GM15510 (cell line): ENCODE results near the gene TWSG1.

ENCODE experiments used
- POLR2A ChIP-seq: IDR thresholded peaks from 3 replicates; pipeline ENCODE4 v1.6.1; 2011; ENCODE audit warnings: borderline replicate concordance; ENCODE audit not compliant: insufficient read length; ENCODE audit errors: extremely low read depth

TWSG1 gene

DNA sequence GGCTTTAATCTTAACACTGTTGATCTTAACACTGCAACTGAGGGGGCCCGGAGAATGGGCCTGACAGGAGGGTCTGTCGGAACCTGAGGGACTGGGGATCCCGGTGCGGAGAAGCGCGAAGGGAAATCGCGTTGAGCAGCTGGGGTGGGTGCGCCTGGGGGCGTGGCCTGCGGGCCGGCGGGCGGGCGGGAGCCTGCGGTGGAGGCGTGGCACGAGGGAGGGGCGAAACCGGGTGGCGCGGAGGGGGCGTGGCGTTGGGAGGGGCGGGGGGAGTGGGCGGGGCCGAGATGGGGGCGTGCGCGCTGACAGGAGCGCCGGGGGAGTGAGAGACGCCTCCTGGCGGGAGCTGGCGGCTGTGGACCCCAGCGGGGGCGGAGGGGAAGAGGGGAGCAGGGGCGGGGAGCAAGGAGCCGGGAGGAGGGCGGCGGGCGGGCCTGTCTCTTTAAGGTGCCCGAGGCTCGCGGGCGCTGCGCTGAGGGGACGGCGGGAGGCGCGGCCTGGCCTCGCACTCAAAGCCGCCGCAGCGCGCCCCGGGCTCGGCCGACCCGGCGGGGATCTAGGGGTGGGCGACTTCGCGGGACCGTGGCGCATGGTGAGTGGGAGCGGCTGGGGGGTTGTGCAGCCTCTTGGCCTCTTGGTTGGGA lies at the start of gene TWSG1:
Gene TWSG1 (plus strand): TSS at position 445 of the 644 bp plus-strand sequence. CDS start 2,457 bp downstream, outside the sequence.
- TF ChIP-seq POLR2A = peak; percentile 80

- TF ChIP-seq POLR2A = no peak
These were observed 49.0 kb upstream of the TWSG1 start for GRCh38 chr18:9285604-9286003.

DNA sequence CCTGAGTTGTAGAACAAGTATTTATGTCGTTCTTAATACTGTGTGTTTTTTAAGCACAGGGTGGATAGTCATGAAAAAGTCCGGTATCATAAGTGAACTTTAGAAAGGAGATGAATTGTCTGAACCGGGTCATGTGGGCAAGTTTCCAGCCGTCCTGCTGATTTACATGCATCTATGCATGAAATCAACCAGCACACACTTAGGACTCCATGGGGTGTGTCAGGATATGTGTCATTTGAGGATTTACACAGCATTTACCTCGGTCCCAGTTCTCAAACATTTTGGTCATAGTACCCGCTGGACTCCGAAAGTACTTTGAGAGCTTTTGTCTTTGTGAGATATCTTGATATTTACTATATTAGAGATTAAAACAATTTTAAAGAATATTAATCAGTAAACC lies 47.5 kb upstream of the TWSG1 start:
- no peak for TF ChIP-seq POLR2A

DNA sequence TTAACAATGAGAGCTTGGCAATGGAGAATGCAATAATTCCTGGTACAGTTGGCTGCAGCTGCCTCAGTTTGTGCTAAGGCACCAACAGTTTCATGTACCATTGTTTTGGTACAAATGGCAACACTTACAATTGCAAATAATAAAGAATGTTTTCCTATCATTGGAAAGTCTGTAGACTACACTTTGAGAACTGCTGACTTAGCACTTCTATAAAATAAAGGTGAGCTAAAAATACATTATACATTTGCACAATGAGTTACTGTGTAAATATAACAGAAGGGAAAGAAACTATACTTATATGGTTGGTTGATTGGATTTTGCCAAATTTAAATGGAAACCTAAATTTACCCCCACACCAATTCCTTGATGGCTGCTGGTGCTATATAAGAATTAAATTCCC lies 44.9 kb upstream of the TWSG1 start:
- no peak for TF ChIP-seq POLR2A

GRCh38 chr18:9290156-9290555 lies 44.4 kb upstream of the TWSG1 start:
- no peak for TF ChIP-seq POLR2A

- no peak for TF ChIP-seq POLR2A
These were observed 42.5 kb upstream of the TWSG1 start for GRCh38 chr18:9292047-9292446.

DNA sequence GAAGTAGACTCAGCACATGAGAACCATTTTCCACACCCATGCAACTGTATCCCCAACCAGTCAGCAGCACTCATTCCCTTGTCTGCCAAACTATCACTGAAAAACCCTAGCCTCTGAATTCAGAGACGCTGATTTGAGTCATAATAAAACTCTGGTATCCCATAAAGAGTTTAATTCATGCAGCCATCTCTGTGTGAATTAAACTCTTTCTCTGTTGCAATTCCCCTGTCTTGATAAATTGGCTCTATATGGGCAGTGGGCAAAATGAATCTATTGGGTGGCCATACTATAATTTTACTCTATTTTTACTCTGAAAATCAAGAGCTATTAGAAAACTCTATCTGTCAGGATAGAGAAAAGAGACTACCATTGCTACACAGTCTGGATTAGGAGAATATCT lies 40.6 kb upstream of the TWSG1 start:
- TF ChIP-seq POLR2A = no peak

- TF ChIP-seq POLR2A = no peak
These were observed 38.2 kb upstream of the TWSG1 start for GRCh38 chr18:9296233-9297006.

DNA sequence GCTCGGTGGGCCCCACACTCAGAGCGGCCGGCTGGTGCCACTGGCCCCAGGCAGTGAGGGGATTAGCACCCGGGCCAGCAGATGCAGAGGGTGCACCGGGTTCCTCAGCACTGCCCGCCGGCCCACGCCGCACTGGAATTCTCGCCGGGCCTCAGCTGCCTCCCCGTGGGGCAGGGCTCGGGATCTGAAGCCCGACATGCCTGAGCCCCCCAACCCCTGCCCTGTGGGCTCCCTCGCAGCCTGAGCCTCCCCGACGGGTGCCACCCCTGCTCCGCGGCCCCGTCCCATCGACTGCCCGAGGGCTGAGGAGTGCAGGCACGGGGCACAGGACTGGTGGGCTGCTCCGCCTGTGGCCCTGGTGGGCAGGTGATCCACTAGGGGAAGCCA lies 37.6 kb upstream of the TWSG1 start:
- no peak for TF ChIP-seq POLR2A

DNA sequence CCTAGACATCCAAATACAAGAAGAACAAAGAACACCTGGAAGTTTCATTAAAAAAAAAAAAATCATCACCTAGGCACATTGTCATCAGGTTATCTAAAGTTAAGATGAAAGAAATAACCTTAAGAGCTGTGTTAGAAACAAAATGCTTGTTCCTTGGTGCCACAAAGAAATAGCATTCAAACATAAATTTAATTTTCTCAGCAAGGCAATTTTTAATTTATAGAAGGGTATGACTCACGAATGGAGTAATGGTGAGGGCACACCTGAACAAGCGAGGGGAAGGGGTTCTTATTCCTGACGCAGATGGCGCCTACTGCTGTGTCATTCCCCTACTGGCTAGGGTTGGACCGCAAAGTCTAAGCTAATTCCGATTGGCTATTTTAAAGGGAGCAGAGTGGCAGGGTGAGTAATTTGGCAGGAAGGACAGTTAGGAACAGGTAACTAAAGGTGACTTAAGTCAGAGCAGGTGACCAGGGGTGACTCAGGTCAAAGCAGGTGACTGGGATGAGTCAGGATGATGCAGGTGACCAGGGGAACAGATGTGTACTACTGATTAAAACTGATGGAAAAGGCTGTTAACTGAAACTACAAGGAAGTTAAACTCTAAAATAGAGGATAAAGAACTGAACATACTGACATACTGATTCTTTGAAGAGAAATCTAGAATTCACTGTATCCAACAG lies 30.0 kb upstream of the TWSG1 start:
- no peak for TF ChIP-seq POLR2A

GRCh38 chr18:9319333-9319732 lies 15.2 kb upstream of the TWSG1 start:
- no peak for TF ChIP-seq POLR2A

DNA sequence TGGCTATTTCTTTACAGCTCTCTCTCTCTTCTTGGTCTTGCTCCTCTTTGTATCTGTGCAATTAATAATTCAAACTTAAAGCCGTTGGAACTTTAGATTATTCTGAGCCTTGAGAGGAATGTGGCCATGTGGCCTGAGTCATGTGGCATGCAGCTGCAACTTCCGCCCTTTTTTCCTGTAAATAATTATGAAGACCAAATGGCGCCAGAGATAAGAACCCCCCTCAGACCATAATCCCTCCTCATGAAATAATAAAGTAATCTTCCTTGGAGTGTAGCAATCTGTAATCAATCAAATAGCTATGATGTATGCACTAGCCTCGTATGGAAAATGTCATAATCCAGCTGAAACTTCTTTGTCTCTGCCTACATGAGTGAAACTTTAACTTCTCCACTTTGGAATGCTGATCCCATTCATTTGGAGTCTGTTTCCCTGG lies 13.5 kb upstream of the TWSG1 start:
- no peak for TF ChIP-seq POLR2A

DNA sequence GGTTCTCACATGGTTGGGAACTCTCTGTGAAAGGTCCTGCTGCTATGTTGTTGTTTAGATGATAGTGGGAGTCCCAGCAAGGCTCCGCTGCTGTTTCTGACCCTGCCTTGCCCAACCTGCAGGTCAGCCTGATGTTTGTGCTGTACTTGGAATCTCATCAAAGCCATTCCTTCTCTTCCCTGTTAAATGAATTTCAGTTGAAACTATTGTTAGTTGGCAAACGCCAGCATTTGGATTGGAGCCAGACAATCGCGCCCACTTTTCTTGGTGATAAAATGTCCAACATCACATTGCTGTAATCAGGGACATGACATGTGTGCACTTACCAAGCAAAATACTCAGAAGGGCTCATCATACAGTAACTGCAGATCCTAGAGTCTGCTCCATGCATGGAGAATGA lies 12.8 kb upstream of the TWSG1 start:
- TF ChIP-seq POLR2A = no peak

- no peak for TF ChIP-seq POLR2A
These were observed 11.8 kb upstream of the TWSG1 start for GRCh38 chr18:9322744-9323143.

DNA sequence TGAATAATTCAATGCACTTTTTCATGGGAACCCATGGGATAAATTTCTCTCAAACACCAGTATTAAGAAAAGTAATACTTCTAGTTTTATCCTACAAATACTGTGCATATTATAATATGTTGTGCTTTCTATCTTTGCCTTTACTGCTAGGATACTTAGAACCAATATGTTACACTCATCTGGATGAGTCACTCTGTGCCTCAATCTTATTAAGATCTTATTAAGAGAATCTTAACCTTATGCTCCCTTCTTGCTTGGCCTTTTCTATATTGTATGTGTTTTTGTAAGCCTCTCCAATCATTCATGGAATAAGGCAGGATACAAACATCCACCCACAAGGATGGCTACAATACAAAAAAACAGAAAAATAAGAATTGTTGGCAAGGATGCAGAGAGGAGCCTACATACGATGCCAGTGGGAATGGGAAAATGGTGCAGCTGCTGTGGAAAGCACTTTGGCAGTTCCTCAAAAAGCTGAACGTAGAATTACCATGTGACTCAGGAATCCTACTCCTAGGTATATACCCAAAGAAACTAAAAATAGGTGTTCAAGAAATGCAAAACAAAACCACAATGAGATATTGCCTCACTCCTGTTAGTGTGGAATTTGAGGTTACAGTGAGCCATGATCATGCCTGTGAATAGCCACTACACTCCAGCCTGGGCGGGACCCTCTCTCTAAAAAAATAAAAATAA lies 10.7 kb upstream of the TWSG1 start:
- TF ChIP-seq POLR2A = no peak

GRCh38 chr18:9325716-9326115 lies 8.9 kb upstream of the TWSG1 start:
- TF ChIP-seq POLR2A = no peak

GRCh38 chr18:9328776-9329175 lies 5.8 kb upstream of the TWSG1 start:
- TF ChIP-seq POLR2A = no peak
